Neural progenitor cell (in vitro differentiated cells): ENCODE measurements around the gene EBNA1BP2. TPM values are rescaled to one million over a fixed set of nuclear protein-coding genes. Genes with fewer than 3 reads are reported as not detected.

Source experiments
- DNase-seq: peaks from one replicate; pipeline ENCODE4 v3.0.0-alpha.2; 2016; ENCODE audit warnings: low spot score
- H2AFZ ChIP-seq: fragments of 200-600 bp; sonication (generic); replicated peaks from 2 replicates; pipeline ENCODE4 v1.6.1; 2016; ENCODE audit warnings: antibody characterized with exemption
- H3F3A ChIP-seq: fragments of 200-600 bp; sonication (generic); 2 replicates; pipeline ENCODE4 v1.6.1; 2016; ENCODE audit warnings: antibody characterized with exemption, low read depth
- H3K27ac ChIP-seq: fragments of 200-600 bp; sonication (generic); 2 replicates; pipeline ENCODE4 v1.5.1; 2016; ENCODE audit warnings: mild to moderate bottlenecking
- H3K27me3 ChIP-seq: fragments of 200-600 bp; sonication (generic); 2 replicates; pipeline ENCODE4 v1.6.1; 2016; ENCODE audit warnings: mild to moderate bottlenecking, moderate library complexity
- H3K36me3 ChIP-seq: fragments of 200-600 bp; sonication (generic); 2 replicates; pipeline ENCODE4 v1.5.1; 2016
- H3K4me1 ChIP-seq: fragments of 200-600 bp; sonication (generic); 2 replicates; pipeline ENCODE4 v1.6.1; 2016; ENCODE audit warnings: mixed run types
- H3K4me2 ChIP-seq: fragments of 200-600 bp; sonication (generic); 2 replicates; pipeline ENCODE4 v1.6.1; 2016
- H3K4me3 ChIP-seq: fragments of 200-600 bp; sonication (generic); 2 replicates; pipeline ENCODE4 v1.5.1; 2016
- H3K79me2 ChIP-seq: fragments of 200-600 bp; sonication (generic); 2 replicates; pipeline ENCODE4 v1.6.1; 2016; ENCODE audit warnings: low read depth
- H3K9ac ChIP-seq: fragments of 200-600 bp; sonication (generic); 2 replicates; pipeline ENCODE4 v1.6.1; 2016
- H3K9me3 ChIP-seq: fragments of 200-600 bp; sonication (generic); 2 replicates; pipeline ENCODE4 v1.5.1; 2016; ENCODE audit warnings: low read depth
- H4K20me1 ChIP-seq: fragments of 200-600 bp; sonication (generic); 2 replicates; pipeline ENCODE4 v1.6.1; 2016; ENCODE audit warnings: low read depth
- H3K27ac Mint-ChIP-seq: 3 replicates; pipeline ENCODE4 v1.8.0; 2021; ENCODE audit warnings: mixed read lengths
- H3K27me3 Mint-ChIP-seq: 2 replicates; pipeline ENCODE4 v1.8.0; 2022; ENCODE audit warnings: low read depth, mild to moderate bottlenecking, inconsistent platforms, moderate library complexity, mixed read lengths; ENCODE audit not compliant: insufficient read depth
- H3K36me3 Mint-ChIP-seq: 3 replicates; pipeline ENCODE4 v1.8.0; 2021; ENCODE audit warnings: mixed read lengths
- H3K4me1 Mint-ChIP-seq: 3 replicates; pipeline ENCODE4 v1.8.0; 2021; ENCODE audit warnings: mixed read lengths
- H3K4me3 Mint-ChIP-seq: 3 replicates; pipeline ENCODE4 v1.8.0; 2021; ENCODE audit warnings: mild to moderate bottlenecking, moderate library complexity, mixed read lengths
- H3K9me3 Mint-ChIP-seq: 3 replicates; pipeline ENCODE4 v1.8.0; 2020; ENCODE audit warnings: mixed read lengths
- CTCF ChIP-seq: fragments of 200-600 bp; sonication (generic); IDR thresholded peaks from 2 replicates; pipeline ENCODE4 v1.5.1; 2017; ENCODE audit warnings: antibody characterized with exemption, mild to moderate bottlenecking
- EZH2 ChIP-seq: fragments of 200-600 bp; sonication (generic); IDR thresholded peaks from 2 replicates; pipeline ENCODE4 v1.6.1; 2017; ENCODE audit warnings: antibody characterized with exemption, mild to moderate bottlenecking, moderate library complexity
- EZH2phosphoT487 ChIP-seq: fragments of 200-600 bp; sonication (generic); IDR thresholded peaks from 2 replicates; pipeline ENCODE4 v1.6.1; 2017; ENCODE audit warnings: antibody characterized with exemption
- total RNA-seq: library from RNA; depleted of rRNA; stranded (reverse); fragments of >200 nt; gene quantifications from 2 replicates; pipeline ENCODE4 v1.2.3, GENCODE V29; 2015; ENCODE audit warnings: low replicate concordance

The EBNA1BP2 gene
- total RNA-seq, 1 donor from 2014 or later: 71.6 TPM

- H3K4me1 Mint-ChIP-seq: peaks cover 8% of the 10 kb centered on the region
- DNase-seq: no peak
- no peaks in the 10 kb centered on the region for H3K27me3 Mint-ChIP-seq
- no peak overlapping the region for H3K27ac Mint-ChIP-seq
- H3K36me3 Mint-ChIP-seq: peaks cover 2% of the 10 kb centered on the region
- no peak overlapping the region for H3K4me3 ChIP-seq
- H3K27me3 ChIP-seq: peaks cover 2% of the 10 kb centered on the region
- H3K79me2 ChIP-seq: no peaks in the 10 kb centered on the region
- H3K4me3 Mint-ChIP-seq: no peak overlapping the region
- H4K20me1 ChIP-seq: no peaks in the 10 kb centered on the region
- TF ChIP-seq EZH2phosphoT487 (no peak), EZH2 (no peak), CTCF (no peak)
- H3K4me1 ChIP-seq: no peaks in the 10 kb centered on the region
- peaks cover 8% of the 10 kb centered on the region for H3K9me3 Mint-ChIP-seq
- H3K9me3 ChIP-seq: no peaks in the 10 kb centered on the region
- H3F3A ChIP-seq: no peaks in the 10 kb centered on the region
- no peak overlapping the region for H2AFZ ChIP-seq
- no peak overlapping the region for H3K27ac ChIP-seq
- H3K36me3 ChIP-seq: no peaks in the 10 kb centered on the region
- no peak overlapping the region for H3K9ac ChIP-seq
- H3K4me2 ChIP-seq: no peak overlapping the region
These were observed 31.8 kb upstream of the EBNA1BP2 start for GRCh38 chr1:43203859-43204258.

GRCh38 chr1:43199093-43199726, 27.1 kb upstream of the EBNA1BP2 start:
- Mint-ChIP-seq H3K4me3 (no peak overlapping the region), H3K4me1 (no peaks in the 10 kb centered on the region), H3K27me3 (no peaks in the 10 kb centered on the region), H3K36me3 (peaks cover under 1% of the 10 kb centered on the region), H3K9me3 (peaks cover 8% of the 10 kb centered on the region), H3K27ac (no peak overlapping the region)
- no peak overlapping the region for H3K27ac ChIP-seq
- no peaks in the 10 kb centered on the region for H3K79me2 ChIP-seq
- H3K4me3 ChIP-seq: no peak overlapping the region
- H2AFZ ChIP-seq: no peak overlapping the region
- no peak overlapping the region for H3K4me2 ChIP-seq
- no peak for DNase-seq
- no peaks in the 10 kb centered on the region for H3K4me1 ChIP-seq
- TF ChIP-seq EZH2phosphoT487 (no peak), EZH2 (no peak), CTCF (no peak)
- H3K9ac ChIP-seq: no peak overlapping the region
- H3K27me3 ChIP-seq: peaks cover 7% of the 10 kb centered on the region
- no peaks in the 10 kb centered on the region for H3K9me3 ChIP-seq
- H4K20me1 ChIP-seq: no peaks in the 10 kb centered on the region
- H3K36me3 ChIP-seq: no peaks in the 10 kb centered on the region
- H3F3A ChIP-seq: no peaks in the 10 kb centered on the region

- Histone ChIP-seq H2AFZ (no peak overlapping the region), H3K4me1 (no peaks in the 10 kb centered on the region), H3K79me2 (no peaks in the 10 kb centered on the region), H3K36me3 (no peaks in the 10 kb centered on the region), H3K27me3 (peaks cover 7% of the 10 kb centered on the region), H3K9ac (no peak overlapping the region), H4K20me1 (no peaks in the 10 kb centered on the region), H3F3A (no peaks in the 10 kb centered on the region), H3K4me2 (no peak overlapping the region), H3K9me3 (no peaks in the 10 kb centered on the region), H3K4me3 (no peak overlapping the region), H3K27ac (no peak overlapping the region)
- TF ChIP-seq CTCF (no peak), EZH2phosphoT487 (no peak), EZH2 (no peak)
- Mint-ChIP-seq H3K4me3 (no peak overlapping the region), H3K27ac (no peak overlapping the region), H3K27me3 (no peaks in the 10 kb centered on the region), H3K9me3 (peaks cover 3% of the 10 kb centered on the region), H3K36me3 (no peaks in the 10 kb centered on the region), H3K4me1 (no peaks in the 10 kb centered on the region)
- DNase-seq: no peak
These were observed 25.4 kb upstream of the EBNA1BP2 start for GRCh38 chr1:43197343-43198127.
